Parietal lobe (tissue), 1 donor: Measurements from ENCODE around the gene EFCAB14. TPM values are rescaled to one million over a fixed set of nuclear protein-coding genes. Genes with fewer than 3 reads are reported as not detected.

Experiments used
- total RNA-seq: library from RNA; depleted of rRNA; stranded (reverse); fragments of >200 nt; gene quantifications from one replicate; pipeline ENCODE4 v1.2.3, GENCODE V29; 2014

EFCAB14 gene
- total RNA-seq, result 24.1 TPM

DNA sequence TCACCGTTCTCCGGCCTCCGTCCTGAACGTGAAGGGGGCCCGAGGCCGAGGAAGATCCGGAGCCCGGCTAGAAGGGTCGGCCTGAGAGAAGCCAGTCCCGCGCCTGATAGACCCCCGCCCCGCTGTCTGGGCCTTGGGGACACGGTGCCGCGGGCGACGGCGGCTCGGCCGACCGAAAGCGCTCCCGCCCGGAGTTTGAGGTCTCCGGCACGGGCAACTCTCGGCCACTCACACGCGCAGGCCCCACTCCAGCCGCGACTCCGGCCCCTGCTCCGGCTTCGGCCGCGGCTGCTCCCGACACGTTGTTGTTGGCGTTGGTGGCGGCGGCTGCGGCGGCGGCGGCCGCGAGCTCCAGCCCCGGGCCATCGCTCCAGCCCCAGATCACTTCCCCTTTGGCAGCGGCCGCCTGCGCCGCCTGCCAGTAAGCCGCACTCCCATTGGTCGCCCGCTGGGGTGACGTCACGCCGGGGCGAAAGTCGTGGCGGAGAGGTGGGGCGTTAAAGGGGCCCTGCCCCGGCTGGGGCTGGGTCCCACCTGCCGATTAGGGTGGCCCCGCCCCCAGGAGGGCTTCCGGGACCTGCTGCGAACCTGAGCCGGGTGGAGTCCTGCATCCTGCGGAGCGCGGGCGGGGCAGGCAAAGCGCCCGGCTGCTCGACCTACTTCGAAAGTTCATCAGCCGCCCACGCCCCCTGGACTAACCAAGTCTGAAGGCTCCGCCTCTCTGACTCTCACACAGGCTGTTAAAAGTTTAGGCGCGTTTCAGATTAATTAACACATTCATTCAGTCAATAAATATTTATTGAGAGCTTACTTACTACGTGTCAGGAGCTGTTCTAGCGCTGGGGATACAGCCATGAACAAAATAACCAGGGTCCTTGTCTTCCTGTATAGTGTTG, at the start of gene EFCAB14:
Gene EFCAB14, minus strand, starts transcription at position 388 of the 896 bp plus-strand sequence. CDS start 1,027 bp downstream, outside the sequence.

DNA sequence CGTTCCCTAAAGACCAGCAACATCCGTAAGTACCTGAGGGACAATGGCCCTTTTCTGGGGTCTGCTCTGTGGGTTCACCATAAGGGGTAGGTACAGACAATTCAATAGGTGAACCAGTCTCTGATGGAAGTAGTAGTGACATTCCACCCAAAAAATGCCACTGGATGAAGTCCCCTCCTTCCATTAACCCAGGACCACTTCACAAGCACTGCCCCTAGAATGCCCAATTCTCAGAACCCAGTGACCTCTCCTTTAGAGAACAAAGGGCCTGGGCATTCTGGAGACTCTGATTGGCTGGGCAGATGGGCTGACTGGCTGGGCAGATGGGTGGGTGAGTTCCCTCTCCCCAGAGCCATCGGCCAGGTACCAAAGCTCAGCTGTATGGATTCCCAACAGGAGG, 47.4 kb downstream of the EFCAB14 start, which contains the start of gene TEX38:
Gene TEX38, plus strand, starts transcription at position 301 of the 400 bp plus-strand sequence. Its CDS starts 81 bp downstream, at position 382.

GRCh38 chr1:46667782-46668760, 50.8 kb downstream of the EFCAB14 start, which contains the start of gene ATPAF1:
Gene ATPAF1 (minus strand): TSS chr1:46668364. CDS start chr1:46668322, 42 bp downstream.

Other genes starting within 250 kb of the EFCAB14 start
- gene DMBX1, start 229.3 kb downstream of the EFCAB14 start, total RNA-seq, result not detected
- gene KNCN, start 167.5 kb downstream of the EFCAB14 start, total RNA-seq, result not detected
- gene MKNK1, start 114.8 kb downstream of the EFCAB14 start, total RNA-seq, result 21.9 TPM
- 2.8 TPM for gene MOB3C, start 102.3 kb downstream of the EFCAB14 start, total RNA-seq
- 42.6 TPM for gene ATPAF1, start 50.8 kb downstream of the EFCAB14 start, total RNA-seq
- not detected for gene TEX38, start 47.3 kb downstream of the EFCAB14 start, total RNA-seq
- gene CYP4B1, start 79.9 kb upstream of the EFCAB14 start, total RNA-seq, result not detected
- gene CYP4A11, start 222.4 kb upstream of the EFCAB14 start, total RNA-seq, result 0.31 TPM